MCF 10A (cell line): Measurements from ENCODE around the gene DLAT. TPM values are rescaled to one million over a fixed set of nuclear protein-coding genes. Genes with fewer than 3 reads are reported as not detected.

Experiments
- BruUV-seq: library from RNA; stranded (reverse); fragments of 400-500 nt; replicated peaks from 2 replicates; lab custom pipeline; 2021; lab: Mats Ljungman, UMichigan
- CTCF ChIA-PET: fragments of 300-600 bp; sonication (Branson Sonifier 250); formaldehyde crosslinking; extraction: SDS; loops from one replicate; lab custom pipeline; 2021; ENCODE audit warnings: antibody characterized with exemption, inconsistent platforms; lab: Yijun Ruan, JAX
- POLR2A ChIA-PET: fragments of 300-600, 350-650 bp; sonication (Branson Sonifier 250); formaldehyde crosslinking; extraction: SDS; loops from one replicate; lab custom pipeline; 2020; ENCODE audit warnings: antibody characterized with exemption, inconsistent platforms; lab: Yijun Ruan, JAX
- DNase-seq: peaks from one replicate; pipeline ENCODE4 v3.0.0-alpha.2; 2018; ENCODE audit not compliant: unreplicated experiment
- H3K27ac Mint-ChIP-seq: one replicate; pipeline ENCODE4 v1.8.0; 2022; ENCODE audit warnings: mild to moderate bottlenecking, low read depth, mixed read lengths; ENCODE audit not compliant: unreplicated experiment
- H3K27me3 Mint-ChIP-seq: one replicate; pipeline ENCODE4 v1.8.0; 2022; ENCODE audit warnings: mixed read lengths; ENCODE audit not compliant: insufficient read depth, unreplicated experiment
- H3K36me3 Mint-ChIP-seq: one replicate; pipeline ENCODE4 v1.8.0; 2022; ENCODE audit warnings: mild to moderate bottlenecking, moderate library complexity, mixed read lengths; ENCODE audit not compliant: insufficient read depth, unreplicated experiment
- H3K4me1 Mint-ChIP-seq: one replicate; pipeline ENCODE4 v1.8.0; 2022; ENCODE audit warnings: mixed read lengths; ENCODE audit not compliant: insufficient read depth, unreplicated experiment
- H3K4me3 Mint-ChIP-seq: one replicate; pipeline ENCODE4 v1.8.0; 2022; ENCODE audit warnings: mild to moderate bottlenecking, moderate library complexity, mixed read lengths; ENCODE audit not compliant: unreplicated experiment
- H3K9me3 Mint-ChIP-seq: one replicate; pipeline ENCODE4 v1.8.0; 2022; ENCODE audit warnings: mixed read lengths; ENCODE audit not compliant: unreplicated experiment
- CTCF ChIP-seq: fragments of 200-600 bp; IDR thresholded peaks from one replicate; pipeline ENCODE4 v1.8.0; 2022; ENCODE audit warnings: antibody characterized with exemption, mild to moderate bottlenecking; ENCODE audit not compliant: unreplicated experiment
- intact Hi-C: fragments of 100-400 bp; cut with micrococcal nuclease; formaldehyde crosslinking; loops from 2 replicates; pipeline ENCODE4 v1.14.1; 2022
- total RNA-seq: library from RNA; stranded (reverse); gene quantifications from 2 replicates; pipeline ENCODE4 v1.2.3, GENCODE V29; 2022

The DLAT gene
- total RNA-seq, 1 experiment from 2014 or later = 43.3 TPM

- Mint-ChIP-seq H3K4me3 (no peak overlapping the region), H3K36me3 (peaks cover 58% of the 10 kb centered on the region), H3K9me3 (no peaks in the 10 kb centered on the region), H3K27me3 (no peaks in the 10 kb centered on the region), H3K27ac (no peak overlapping the region), H3K4me1 (peaks cover 13% of the 10 kb centered on the region)
- ChIA-PET CTCF (interaction anchor here (0.5 to 14.5 kb wide), 11 partner anchors 9 to 113 kb away, joined by 3 to 564 read pairs (median 9); partner anchors contain the start of genes C11orf52, CRYAB, DIXDC1 and FDXACB1), POLR2A (interaction anchor here (0.6 to 11.0 kb wide), 3 partner anchors 21 to 56 kb away, joined by 3 to 513 read pairs (median 3); partner anchors contain the start of gene DIXDC1)
- intact Hi-C loops = no loop called here
- BruUV-seq = no TSS peak
- DNase-seq = no peak
- no peak for TF ChIP-seq CTCF
These were observed 41.8 kb upstream of the DLAT start for GRCh38 chr11:111983187-111983986.

- Mint-ChIP-seq H3K27ac (no peak overlapping the region), H3K27me3 (no peaks in the 10 kb centered on the region), H3K4me1 (peaks cover 6% of the 10 kb centered on the region), H3K4me3 (no peak overlapping the region), H3K9me3 (no peaks in the 10 kb centered on the region), H3K36me3 (peaks cover 72% of the 10 kb centered on the region)
- ChIA-PET POLR2A (interaction anchor here (0.6 to 1.1 kb wide), 2 partner anchors 10 to 92 kb away, joined by 3 to 5 read pairs; no protein-coding TSS in a partner anchor), CTCF (interaction anchor here (0.7 to 14.5 kb wide), 4 partner anchors 8 to 748 kb away, joined by 3 to 564 read pairs (median 3); partner anchors contain the start of gene DIXDC1)
- intact Hi-C loops = no loop called here
- no peak for TF ChIP-seq CTCF
- DNase-seq = no peak
- no TSS peak for BruUV-seq
These were observed 38.6 kb upstream of the DLAT start for GRCh38 chr11:111986589-111986988.

- peaks cover 76% of the 10 kb centered on the region for H3K36me3 Mint-ChIP-seq
- intact Hi-C loops = no loop called here
- no peaks in the 10 kb centered on the region for H3K27me3 Mint-ChIP-seq
- BruUV-seq = no TSS peak
- TF ChIP-seq CTCF = no peak
- H3K9me3 Mint-ChIP-seq = no peaks in the 10 kb centered on the region
- POLR2A ChIA-PET = no interaction called here
- H3K4me1 Mint-ChIP-seq = no peaks in the 10 kb centered on the region
- H3K4me3 Mint-ChIP-seq = no peak overlapping the region
- no peak for DNase-seq
- H3K27ac Mint-ChIP-seq = no peak overlapping the region
- CTCF ChIA-PET = interaction anchor here (1.5 kb wide), 1 partner anchor 59 kb away, joined by 7 read pairs; no protein-coding TSS in a partner anchor
These were observed 34.8 kb upstream of the DLAT start for GRCh38 chr11:111990381-111990780.

- Mint-ChIP-seq H3K27ac (no peak overlapping the region), H3K9me3 (no peaks in the 10 kb centered on the region), H3K36me3 (peaks cover 74% of the 10 kb centered on the region), H3K4me1 (no peaks in the 10 kb centered on the region), H3K27me3 (no peaks in the 10 kb centered on the region), H3K4me3 (no peak overlapping the region)
- BruUV-seq = no TSS peak
- intact Hi-C loops = no loop called here
- ChIA-PET CTCF (interaction anchor here (1.1 to 2.0 kb wide), 3 partner anchors 9 to 114 kb away, joined by 4 to 6 read pairs (median 4); no protein-coding TSS in a partner anchor), POLR2A (interaction anchor here (0.8 kb wide), 1 partner anchor 65 kb away, joined by 3 read pairs; no protein-coding TSS in a partner anchor)
- no peak for TF ChIP-seq CTCF
- DNase-seq = no peak
These were observed 32.9 kb upstream of the DLAT start for GRCh38 chr11:111992206-111992855.
